PC-9 (cell line): ENCODE measurements around the gene PCDH15.

Experiments used
- EZH2 ChIP-seq: fragments of 200-600 bp; sonication (generic); IDR thresholded peaks from 2 replicates; pipeline ENCODE4 v1.8.0; 2017; ENCODE audit warnings: antibody characterized with exemption, low read depth
- TF ChIP-seq, protein P1 (sequence below): fragments of 200-600 bp; sonication (generic); conservative IDR thresholded peaks from 2 replicates; pipeline ENCODE4 v1.6.1; 2017; ENCODE audit warnings: mixed run types, antibody characterized with exemption, mild to moderate bottlenecking, moderate library complexity

DNA sequence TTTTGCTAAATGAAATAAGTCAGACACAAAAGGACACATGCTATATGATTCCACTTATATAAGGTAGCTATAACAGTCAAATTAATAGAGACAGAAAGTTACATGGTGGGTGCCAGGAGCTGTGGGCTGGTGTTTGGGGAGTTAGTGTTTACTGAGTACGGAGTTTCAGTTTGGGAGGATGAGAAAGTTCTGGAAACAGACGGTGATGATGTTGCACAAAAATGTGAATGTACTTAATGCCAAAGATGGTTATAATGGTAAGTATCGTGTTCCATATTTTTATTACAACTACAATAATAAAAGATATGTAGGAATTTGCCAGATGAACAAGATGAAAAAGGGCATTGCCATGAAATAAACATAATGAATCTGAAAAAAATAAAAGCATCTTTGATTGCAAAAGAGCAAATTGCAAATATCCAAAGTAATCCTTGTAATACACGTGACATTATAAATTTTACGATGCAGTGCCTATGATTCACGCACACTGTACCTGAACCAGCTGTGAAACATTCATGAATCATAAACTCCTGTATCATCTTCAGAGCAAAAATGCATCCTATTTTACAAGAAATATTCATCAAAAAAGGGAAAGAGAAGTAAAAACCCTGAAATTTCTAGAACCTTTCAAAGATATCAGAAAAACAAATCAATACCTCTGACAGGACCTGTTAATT lies 676.7 kb downstream of the PCDH15 start:
- TF ChIP-seq, protein P1, sequence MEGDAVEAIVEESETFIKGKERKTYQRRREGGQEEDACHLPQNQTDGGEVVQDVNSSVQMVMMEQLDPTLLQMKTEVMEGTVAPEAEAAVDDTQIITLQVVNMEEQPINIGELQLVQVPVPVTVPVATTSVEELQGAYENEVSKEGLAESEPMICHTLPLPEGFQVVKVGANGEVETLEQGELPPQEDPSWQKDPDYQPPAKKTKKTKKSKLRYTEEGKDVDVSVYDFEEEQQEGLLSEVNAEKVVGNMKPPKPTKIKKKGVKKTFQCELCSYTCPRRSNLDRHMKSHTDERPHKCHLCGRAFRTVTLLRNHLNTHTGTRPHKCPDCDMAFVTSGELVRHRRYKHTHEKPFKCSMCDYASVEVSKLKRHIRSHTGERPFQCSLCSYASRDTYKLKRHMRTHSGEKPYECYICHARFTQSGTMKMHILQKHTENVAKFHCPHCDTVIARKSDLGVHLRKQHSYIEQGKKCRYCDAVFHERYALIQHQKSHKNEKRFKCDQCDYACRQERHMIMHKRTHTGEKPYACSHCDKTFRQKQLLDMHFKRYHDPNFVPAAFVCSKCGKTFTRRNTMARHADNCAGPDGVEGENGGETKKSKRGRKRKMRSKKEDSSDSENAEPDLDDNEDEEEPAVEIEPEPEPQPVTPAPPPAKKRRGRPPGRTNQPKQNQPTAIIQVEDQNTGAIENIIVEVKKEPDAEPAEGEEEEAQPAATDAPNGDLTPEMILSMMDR, result no peak
- TF ChIP-seq EZH2, result no peak
